Measurements from ENCODE around the gene TDRD7.

TDRD7 gene

GRCh38 chr9:97411789-97412625 is at the start of gene TDRD7:
TDRD7 (plus strand) TSS chr9:97412096; CDS start chr9:97428466, 16,370 bp downstream.
- peak within 1 kb of the TSS; percentile 68 for H3K27ac ChIP-seq
- TF ChIP-seq, protein P1, sequence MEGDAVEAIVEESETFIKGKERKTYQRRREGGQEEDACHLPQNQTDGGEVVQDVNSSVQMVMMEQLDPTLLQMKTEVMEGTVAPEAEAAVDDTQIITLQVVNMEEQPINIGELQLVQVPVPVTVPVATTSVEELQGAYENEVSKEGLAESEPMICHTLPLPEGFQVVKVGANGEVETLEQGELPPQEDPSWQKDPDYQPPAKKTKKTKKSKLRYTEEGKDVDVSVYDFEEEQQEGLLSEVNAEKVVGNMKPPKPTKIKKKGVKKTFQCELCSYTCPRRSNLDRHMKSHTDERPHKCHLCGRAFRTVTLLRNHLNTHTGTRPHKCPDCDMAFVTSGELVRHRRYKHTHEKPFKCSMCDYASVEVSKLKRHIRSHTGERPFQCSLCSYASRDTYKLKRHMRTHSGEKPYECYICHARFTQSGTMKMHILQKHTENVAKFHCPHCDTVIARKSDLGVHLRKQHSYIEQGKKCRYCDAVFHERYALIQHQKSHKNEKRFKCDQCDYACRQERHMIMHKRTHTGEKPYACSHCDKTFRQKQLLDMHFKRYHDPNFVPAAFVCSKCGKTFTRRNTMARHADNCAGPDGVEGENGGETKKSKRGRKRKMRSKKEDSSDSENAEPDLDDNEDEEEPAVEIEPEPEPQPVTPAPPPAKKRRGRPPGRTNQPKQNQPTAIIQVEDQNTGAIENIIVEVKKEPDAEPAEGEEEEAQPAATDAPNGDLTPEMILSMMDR (IDR thresholded peaks at IDR 0.05) = peak; percentile 99
- TF ChIP-seq ZFX (IDR thresholded peaks at IDR 0.05; ENCODE audit: borderline replicate concordance) = no peak

DNA sequence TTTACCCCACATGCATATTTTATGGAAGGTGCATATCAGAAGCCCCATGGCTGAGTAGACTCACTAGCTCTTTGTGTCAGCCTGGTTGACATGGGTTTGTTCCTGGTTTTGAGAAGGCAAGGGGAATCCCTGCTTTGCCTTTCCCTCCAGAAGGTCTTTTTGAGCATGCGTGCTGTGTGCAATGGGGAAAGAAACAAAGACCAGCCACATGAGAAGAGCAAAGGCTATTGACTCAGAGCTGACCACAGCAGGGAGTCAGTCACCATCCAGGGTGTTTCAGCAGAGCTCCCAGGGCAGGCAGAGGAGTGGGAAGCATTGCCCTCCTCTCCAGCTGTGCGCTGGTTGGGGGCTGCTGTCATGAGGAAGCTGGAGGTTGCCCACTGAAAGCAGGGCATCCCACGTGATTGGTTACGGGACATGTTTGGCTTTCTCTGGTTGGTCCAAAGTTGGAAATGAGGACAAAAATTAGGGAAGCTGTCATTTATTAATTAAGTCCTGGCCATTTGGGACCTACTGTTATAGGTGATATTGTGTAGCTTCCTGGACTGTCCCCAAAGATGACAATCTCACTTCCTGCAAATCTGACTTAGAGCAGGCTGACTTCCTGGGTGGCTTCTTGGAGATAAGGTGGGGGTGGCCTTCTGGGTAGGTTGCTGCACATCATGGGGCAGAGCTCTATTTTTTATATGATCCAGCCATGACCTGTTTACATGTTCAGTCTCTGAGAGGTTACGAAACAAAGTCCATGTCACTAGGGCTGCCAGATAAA is 48.9 kb upstream of the TDRD7 start:
- no peak for TF ChIP-seq ZFX (IDR thresholded peaks at IDR 0.05; ENCODE audit: borderline replicate concordance)
- TF ChIP-seq, protein P1 (IDR thresholded peaks at IDR 0.05) = no peak
- H3K27ac ChIP-seq = no peak overlapping the region

DNA sequence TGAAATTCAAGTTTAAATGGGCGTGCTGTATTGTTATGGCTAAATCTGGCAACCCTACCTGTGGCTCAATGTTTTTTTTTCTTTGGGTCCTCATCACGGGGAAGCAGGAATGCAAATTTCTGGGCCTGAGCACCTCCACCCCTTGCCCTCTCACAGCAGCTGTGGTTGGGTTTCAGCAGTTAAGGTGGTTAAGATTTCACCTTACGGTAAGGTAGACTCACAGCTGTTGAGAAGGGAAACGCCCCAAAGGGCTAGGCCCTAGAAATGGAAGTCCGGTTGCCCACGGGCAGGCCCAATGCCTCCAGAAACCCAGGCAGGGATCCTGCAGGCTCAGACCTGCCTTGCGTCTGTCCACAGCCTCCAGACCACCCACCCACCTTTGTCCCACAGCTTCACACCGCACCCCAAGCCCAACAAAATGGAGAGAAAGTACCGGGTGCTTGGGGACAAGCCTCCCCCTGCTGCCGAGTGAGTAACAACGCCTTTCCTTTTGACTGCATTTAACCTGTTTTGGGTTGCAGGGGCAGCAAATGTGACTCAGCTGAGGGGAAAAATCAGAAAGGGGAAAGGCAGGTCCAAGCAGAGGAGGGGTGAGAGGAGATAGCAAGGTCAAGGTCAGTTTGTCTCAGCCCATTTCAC is 48.1 kb upstream of the TDRD7 start:
- TF ChIP-seq, protein P1 (IDR thresholded peaks at IDR 0.05) = no peak
- TF ChIP-seq ZFX (IDR thresholded peaks at IDR 0.05; ENCODE audit: borderline replicate concordance) = no peak
- H3K27ac ChIP-seq = no peak overlapping the region

- H3K27ac ChIP-seq = no peak overlapping the region
- TF ChIP-seq, protein P1 (IDR thresholded peaks at IDR 0.05) = no peak
- TF ChIP-seq ZFX (IDR thresholded peaks at IDR 0.05; ENCODE audit: borderline replicate concordance) = no peak
Measured at GRCh38 chr9:97364769-97365490, 47.0 kb upstream of the TDRD7 start.

DNA sequence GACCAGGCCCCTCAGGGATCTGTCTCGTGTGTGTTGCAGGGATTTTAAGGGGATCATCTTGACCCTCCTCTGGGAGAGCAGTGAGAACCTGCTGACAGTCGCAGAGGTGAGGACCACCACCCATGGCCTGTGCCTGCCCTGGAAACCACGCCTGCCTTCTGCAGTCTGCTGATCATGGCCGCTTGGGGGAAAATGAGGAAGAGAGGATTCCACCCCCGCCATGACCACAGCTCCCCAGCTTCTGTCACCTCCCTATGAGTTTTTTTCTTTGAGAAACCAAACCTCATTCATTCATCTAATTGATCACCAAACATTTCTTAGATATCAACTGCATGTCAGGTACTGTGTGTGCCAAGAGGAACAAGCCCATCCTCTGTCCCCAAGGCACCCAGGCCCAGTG is 46.3 kb upstream of the TDRD7 start:
- no peak overlapping the region for H3K27ac ChIP-seq
- TF ChIP-seq, protein P1 (IDR thresholded peaks at IDR 0.05) = no peak
- no peak for TF ChIP-seq ZFX (IDR thresholded peaks at IDR 0.05; ENCODE audit: borderline replicate concordance)

GRCh38 chr9:97366476-97366875 is 45.4 kb upstream of the TDRD7 start:
- no peak for TF ChIP-seq ZFX (IDR thresholded peaks at IDR 0.05; ENCODE audit: borderline replicate concordance)
- TF ChIP-seq, protein P1 (IDR thresholded peaks at IDR 0.05) = no peak
- H3K27ac ChIP-seq = no peak overlapping the region

Measured in 22Rv1 (cell line).